ENCODE data around the gene MAPK8. TPM values are rescaled to one million over a fixed set of nuclear protein-coding genes. Genes with fewer than 3 reads are reported as not detected.

Gene MAPK8
- polyA plus RNA-seq, 3 donors, result 18.4 to 21.1 (median 18.5) TPM

- no peak overlapping the region for H3K27ac Mint-ChIP-seq
- no peak overlapping the region for H3K4me3 Mint-ChIP-seq
- H3K27ac ChIP-seq (ENCODE audit: low read depth in 1 of 2, low read length in 2 of 2), result no peak overlapping the region
- no peaks in the 10 kb centered on the region for H3K27me3 ChIP-seq (ENCODE audit: control insufficient read depth in 2 of 2, insufficient read depth in 2 of 2, low read length in 2 of 2)
- H4K20me1 ChIP-seq (ENCODE audit: insufficient read depth, low read length), result peaks cover 49% of the 10 kb centered on the region
- peaks cover 8% of the 10 kb centered on the region for H3K79me2 ChIP-seq (ENCODE audit: insufficient read depth, low read length)
- H3K4me2 ChIP-seq (replicated peaks; ENCODE audit: extremely low read depth, low read length, poor library complexity, severe bottlenecking), result no peak overlapping the region
- no peak overlapping the region for H2AFZ ChIP-seq (ENCODE audit: insufficient read depth, low read depth, low read length, poor library complexity, severe bottlenecking)
- peak; percentile 23 to 50 (median 28) for DNase-seq
- no peaks in the 10 kb centered on the region for H3K9me3 ChIP-seq (replicated peaks in 1 of 2; ENCODE audit: control insufficient read depth in 1 of 2, insufficient read depth in 1 of 2, low read length in 2 of 2)
- no peaks in the 10 kb centered on the region for H3K36me3 Mint-ChIP-seq
- no peak overlapping the region for H3K4me3 ChIP-seq (replicated peaks in 1 of 3; ENCODE audit: low read depth in 2 of 3, low read length in 3 of 3)
- no peaks in the 10 kb centered on the region for H3K27me3 Mint-ChIP-seq (ENCODE audit: low read depth in 3 of 3)
- 100% methylated on average over 1 of the region's 5 CpGs for WGBS (ENCODE audit: insufficient coverage)
- intact Hi-C loops (cut with micrococcal nuclease), result loop anchor here (10.0 kb wide), 2 partner anchors 151 to 291 kb away; no protein-coding TSS in a partner anchor
- peak; percentile 79 for TF ChIP-seq CTCF (IDR thresholded peaks at IDR 0.05)
- peaks cover 7% of the 10 kb centered on the region for H3K4me1 Mint-ChIP-seq
- no peaks in the 10 kb centered on the region for H3K9me3 Mint-ChIP-seq
- H3K4me1 ChIP-seq (ENCODE audit: control insufficient read depth in 1 of 2, insufficient read depth in 2 of 2, low read length in 2 of 2), result no peaks in the 10 kb centered on the region
- H3K36me3 ChIP-seq (replicated peaks in 1 of 2; ENCODE audit: control insufficient read depth in 1 of 2, insufficient read depth in 2 of 2, low read length in 2 of 2), result no peaks in the 10 kb centered on the region
- H3K9ac ChIP-seq (ENCODE audit: insufficient read depth, low read length, poor library complexity, severe bottlenecking), result no peak overlapping the region
These were observed 57.3 kb downstream of the MAPK8 start for GRCh38 chr10:48363617-48364355.

- Mint-ChIP-seq H3K27me3 (ENCODE audit: low read depth in 3 of 3) (no peaks in the 10 kb centered on the region), H3K4me1 (peaks cover 7% of the 10 kb centered on the region), H3K27ac (no peak overlapping the region), H3K36me3 (no peaks in the 10 kb centered on the region), H3K9me3 (no peaks in the 10 kb centered on the region), H3K4me3 (no peak overlapping the region)
- H3K27ac ChIP-seq (ENCODE audit: low read depth in 1 of 2, low read length in 2 of 2), result no peak overlapping the region
- no peak overlapping the region for H3K4me3 ChIP-seq (replicated peaks in 1 of 3; ENCODE audit: low read depth in 2 of 3, low read length in 3 of 3)
- H3K4me2 ChIP-seq (replicated peaks; ENCODE audit: extremely low read depth, low read length, poor library complexity, severe bottlenecking), result no peak overlapping the region
- H3K36me3 ChIP-seq (replicated peaks in 1 of 2; ENCODE audit: control insufficient read depth in 1 of 2, insufficient read depth in 2 of 2, low read length in 2 of 2), result no peaks in the 10 kb centered on the region
- H3K27me3 ChIP-seq (ENCODE audit: control insufficient read depth in 2 of 2, insufficient read depth in 2 of 2, low read length in 2 of 2), result no peaks in the 10 kb centered on the region
- intact Hi-C loops (cut with micrococcal nuclease), result loop anchor here (5.0 to 10.0 kb wide), 3 partner anchors 150 to 290 kb away; no protein-coding TSS in a partner anchor
- TF ChIP-seq CTCF (IDR thresholded peaks at IDR 0.05), result no peak
- no peak overlapping the region for H3K9ac ChIP-seq (ENCODE audit: insufficient read depth, low read length, poor library complexity, severe bottlenecking)
- peaks cover 52% of the 10 kb centered on the region for H4K20me1 ChIP-seq (ENCODE audit: insufficient read depth, low read length)
- no peaks in the 10 kb centered on the region for H3K9me3 ChIP-seq (replicated peaks in 1 of 2; ENCODE audit: control insufficient read depth in 1 of 2, insufficient read depth in 1 of 2, low read length in 2 of 2)
- H2AFZ ChIP-seq (ENCODE audit: insufficient read depth, low read depth, low read length, poor library complexity, severe bottlenecking), result no peak overlapping the region
- WGBS (ENCODE audit: insufficient coverage), result no CpG with 5 or more reads among the region's 3 CpGs
- peaks cover 8% of the 10 kb centered on the region for H3K79me2 ChIP-seq (ENCODE audit: insufficient read depth, low read length)
- H3K4me1 ChIP-seq (ENCODE audit: control insufficient read depth in 1 of 2, insufficient read depth in 2 of 2, low read length in 2 of 2), result no peaks in the 10 kb centered on the region
- DNase-seq, result peak in 1 of 3 donors; percentile 17
These were observed 58.4 kb downstream of the MAPK8 start for GRCh38 chr10:48364659-48365405.
